ENCODE measurements around the gene SDK2.
"Not testable (repeated sequence)": the region's sequence is repeated elsewhere in the genome, so short reads cannot be mapped to it uniquely, and the experiment has no call there.

SDK2 gene

GRCh38 chr17:73480740-73481139 lies 163.5 kb downstream of the SDK2 start:
- DNase-seq (ENCODE audit: low spot score): no peak

DNA sequence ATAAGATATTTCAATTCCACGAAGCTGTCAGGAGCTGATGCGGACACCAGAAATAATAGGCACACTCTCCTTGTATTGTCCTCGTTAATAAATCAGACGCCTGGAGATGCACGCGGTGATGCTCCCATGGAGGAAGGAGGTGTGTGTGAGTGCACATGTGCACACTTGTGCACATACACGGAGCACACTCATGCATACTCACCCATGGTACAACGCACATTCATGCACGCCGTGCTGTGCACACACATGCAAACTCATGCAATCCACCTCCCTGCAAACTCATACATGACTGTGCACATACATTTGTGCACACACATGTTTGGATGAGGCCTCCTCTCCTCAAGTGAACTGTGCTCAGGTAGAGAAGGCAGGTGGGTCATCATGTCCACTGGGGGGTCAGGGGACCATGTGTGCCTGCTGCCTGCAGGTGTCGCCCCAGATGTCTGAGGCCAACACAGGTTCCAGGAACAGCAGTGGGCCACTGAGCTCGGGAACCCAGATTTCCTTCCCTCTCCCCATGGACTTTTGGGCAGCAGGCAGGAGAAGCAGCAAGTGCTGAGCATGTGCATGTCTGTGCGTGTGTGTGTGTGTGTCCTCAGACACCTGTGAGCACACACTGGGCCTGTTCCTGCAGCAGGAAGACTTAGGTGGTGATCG lies 165.3 kb downstream of the SDK2 start:
- no peak for DNase-seq (ENCODE audit: low spot score)

DNA sequence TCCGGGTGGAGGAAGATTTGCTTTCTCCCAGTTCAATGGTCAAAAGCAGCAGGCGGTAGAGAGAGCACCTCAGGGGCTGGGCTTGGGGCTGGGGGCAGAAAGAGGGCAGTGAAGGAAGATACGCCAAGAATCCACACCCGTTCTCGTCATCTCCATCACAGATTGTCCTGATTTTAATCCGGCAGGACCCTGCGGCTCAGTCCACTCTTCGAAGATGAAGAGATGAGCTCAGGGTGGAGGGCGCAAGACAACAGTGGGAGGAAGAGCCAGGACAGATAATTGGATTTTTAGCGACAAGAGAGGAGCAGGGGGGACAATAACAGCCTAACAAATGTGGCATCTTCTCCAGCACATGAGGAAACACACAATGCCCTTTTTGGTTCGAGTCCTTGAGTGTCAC lies 165.9 kb downstream of the SDK2 start:
- no peak for DNase-seq (ENCODE audit: low spot score)

DNA sequence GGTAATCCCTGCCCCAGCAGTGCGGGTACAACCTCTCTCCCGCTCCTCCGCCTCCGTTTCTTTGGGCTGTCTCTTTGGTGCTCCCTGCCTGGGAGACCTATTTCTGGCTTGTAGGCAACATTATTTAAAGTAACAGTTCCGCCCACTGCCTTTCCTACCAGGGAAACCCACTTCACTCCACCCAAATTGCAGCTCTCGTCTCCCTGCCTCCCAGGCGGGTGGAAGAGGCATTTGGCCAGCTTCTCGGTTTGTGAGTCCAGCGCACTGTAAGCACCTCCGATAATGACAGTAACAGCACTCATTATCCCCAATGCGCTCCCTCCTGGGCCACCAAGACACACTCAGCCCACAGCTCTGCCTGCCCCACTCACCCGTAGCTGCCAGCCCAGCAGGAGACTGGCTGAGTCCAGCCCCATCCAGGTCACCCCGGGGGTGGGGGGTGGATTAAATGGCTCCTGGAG lies 167.3 kb downstream of the SDK2 start:
- DNase-seq (ENCODE audit: low spot score): no peak

- peak; percentile 67 for DNase-seq (ENCODE audit: low spot score)
Observed at GRCh38 chr17:73474370-73474988, 169.8 kb downstream of the SDK2 start.

GRCh38 chr17:73472715-73473114 lies 171.5 kb downstream of the SDK2 start:
- not testable (repeated sequence) for DNase-seq (ENCODE audit: low spot score)

DNA sequence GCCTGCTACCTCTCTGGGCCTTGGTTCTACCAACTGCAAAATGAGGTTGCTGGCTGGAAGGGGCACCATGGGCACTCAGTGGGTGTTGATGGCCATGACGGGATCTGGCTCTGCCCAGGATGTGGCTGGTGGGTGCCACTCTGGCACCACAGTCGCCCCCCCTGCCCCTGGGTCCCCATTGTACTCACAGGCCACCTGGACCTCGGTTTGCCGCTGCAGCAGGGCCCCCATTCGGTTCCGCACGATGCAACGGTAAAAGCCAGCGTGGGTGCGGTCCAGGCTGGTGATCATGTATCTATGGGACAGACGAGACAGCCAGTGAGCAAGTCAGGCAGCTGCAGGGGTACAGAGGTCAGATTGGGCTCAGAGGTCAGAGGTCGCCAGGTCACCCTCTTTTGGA lies 172.3 kb downstream of the SDK2 start:
- no peak for DNase-seq (ENCODE audit: low spot score)

- DNase-seq (ENCODE audit: low spot score): no peak
Observed at GRCh38 chr17:73470316-73470826, 173.9 kb downstream of the SDK2 start.

DNA sequence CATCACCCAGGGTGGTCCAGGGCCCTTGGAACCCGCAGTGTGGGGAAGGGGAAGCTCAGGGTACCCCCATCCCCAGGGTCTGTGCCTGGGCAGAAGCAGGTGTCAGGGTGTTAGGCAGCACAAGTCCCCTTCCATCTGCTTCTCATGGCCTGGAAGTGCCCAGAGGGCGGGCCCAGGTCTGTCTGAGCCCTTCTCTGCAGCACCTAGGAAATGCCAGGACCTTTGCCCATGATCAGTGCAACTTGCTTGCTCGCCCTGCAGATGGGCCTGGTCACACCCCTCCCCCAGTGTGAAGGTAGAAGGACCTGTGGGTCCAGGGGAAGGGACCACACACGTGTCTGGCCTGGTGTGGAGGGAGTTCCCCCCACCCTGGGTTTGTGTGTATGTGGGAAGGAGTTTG lies 174.9 kb downstream of the SDK2 start:
- no peak for DNase-seq (ENCODE audit: low spot score)

DNA sequence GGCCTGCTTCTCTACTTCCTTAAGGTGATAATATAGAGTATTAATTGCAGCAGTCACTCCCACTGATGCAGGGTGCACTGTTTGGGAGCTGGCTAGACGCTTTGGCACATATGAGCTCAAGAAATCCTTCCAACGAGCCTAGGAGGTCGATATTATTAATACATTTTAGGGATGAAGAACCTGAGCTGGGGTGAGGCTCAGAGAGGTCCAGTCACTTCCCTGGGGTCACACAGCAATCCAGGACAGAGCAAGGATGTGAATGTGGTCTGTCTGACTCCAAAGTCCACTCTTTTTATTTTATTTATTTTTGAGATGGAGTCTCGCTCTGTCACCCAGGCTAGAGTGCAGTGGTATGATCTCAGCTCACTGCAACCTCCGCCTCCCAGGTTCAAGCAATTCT lies 176.0 kb downstream of the SDK2 start:
- no peak for DNase-seq (ENCODE audit: low spot score)

DNA sequence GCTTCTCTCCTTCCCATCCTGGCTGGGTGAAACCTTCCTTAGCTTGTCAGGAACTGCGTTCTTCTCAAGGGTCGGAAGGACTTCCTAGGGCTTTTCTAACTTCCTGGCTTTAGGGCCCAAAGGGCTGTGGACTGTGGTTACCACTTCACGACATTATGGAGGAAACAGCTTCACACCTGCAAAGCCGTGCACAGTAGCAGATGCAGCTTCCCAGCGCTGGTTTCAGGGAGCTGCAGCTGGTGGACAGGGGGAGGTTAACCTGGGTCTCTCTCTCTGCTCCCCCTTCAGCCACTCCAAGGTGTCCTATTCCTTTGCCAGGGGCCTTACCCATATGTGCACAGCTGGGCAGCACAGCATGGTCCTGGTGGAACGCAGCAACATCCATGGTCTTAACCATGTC lies 176.6 kb downstream of the SDK2 start:
- no peak for DNase-seq (ENCODE audit: low spot score)

- no peak for DNase-seq (ENCODE audit: low spot score)
Observed at GRCh38 chr17:73466704-73467433, 177.4 kb downstream of the SDK2 start.

DNA sequence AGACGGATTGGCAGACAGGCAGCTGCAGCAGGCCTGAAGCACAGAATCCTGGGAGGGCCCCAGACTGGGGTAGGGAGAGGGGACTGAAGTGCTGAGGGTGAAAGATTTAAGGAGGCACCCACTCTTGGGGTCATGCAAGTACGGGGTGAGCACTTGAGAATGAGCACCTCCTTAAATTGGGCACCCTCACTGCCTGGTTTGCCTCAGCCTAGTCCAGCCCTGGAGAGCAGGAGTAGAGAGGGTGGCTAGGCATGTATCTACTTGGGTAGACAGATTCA lies 178.4 kb downstream of the SDK2 start:
- no peak for DNase-seq (ENCODE audit: low spot score)

- no peak for DNase-seq (ENCODE audit: low spot score)
Observed at GRCh38 chr17:73465130-73465952, 178.9 kb downstream of the SDK2 start.

GRCh38 chr17:73464447-73464846 lies 179.8 kb downstream of the SDK2 start:
- DNase-seq (ENCODE audit: low spot score): no peak

GRCh38 chr17:73463821-73464220 lies 180.4 kb downstream of the SDK2 start:
- no peak for DNase-seq (ENCODE audit: low spot score)

DNA sequence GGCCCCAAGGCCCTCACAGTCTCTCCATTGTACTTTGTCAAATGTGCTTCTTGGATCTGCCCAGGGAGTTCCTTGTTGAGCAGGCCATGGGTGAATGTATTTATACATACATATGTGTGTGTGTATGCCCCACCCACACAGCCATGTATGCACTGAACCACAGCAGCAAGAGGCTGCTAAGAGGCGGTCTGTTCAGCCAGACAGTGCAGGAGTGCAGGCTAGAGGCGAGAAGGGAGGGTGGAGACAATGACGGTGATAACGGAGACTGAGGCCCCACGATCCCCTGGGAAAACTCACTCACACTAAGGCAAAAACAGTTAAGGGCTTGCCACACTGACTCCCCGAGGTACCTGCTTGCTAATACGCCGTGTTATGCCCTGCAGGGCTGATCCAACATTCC lies 181.4 kb downstream of the SDK2 start:
- no peak for DNase-seq (ENCODE audit: low spot score)

DNA sequence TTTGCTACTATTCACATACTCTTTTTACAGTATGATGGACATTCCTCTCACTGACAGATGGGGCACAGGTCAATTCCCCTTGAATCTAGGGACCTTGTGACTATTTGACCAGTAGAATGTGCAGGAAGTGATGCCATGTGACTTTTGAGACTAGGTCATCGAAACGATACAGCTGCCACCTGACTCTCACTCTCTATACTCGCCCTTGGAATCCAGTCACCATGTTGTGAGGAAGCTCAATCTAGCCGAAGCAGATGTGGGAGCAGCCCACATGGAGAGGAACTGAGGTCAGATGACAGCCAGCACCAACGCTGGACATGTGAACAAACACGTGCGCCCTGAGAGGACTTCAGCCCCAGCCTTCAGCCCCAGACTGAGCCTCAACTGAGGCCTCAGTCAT lies 184.3 kb downstream of the SDK2 start:
- DNase-seq (ENCODE audit: low spot score): no peak

- no peak for DNase-seq (ENCODE audit: low spot score)
Observed at GRCh38 chr17:73455767-73456166, 188.5 kb downstream of the SDK2 start.

DNA sequence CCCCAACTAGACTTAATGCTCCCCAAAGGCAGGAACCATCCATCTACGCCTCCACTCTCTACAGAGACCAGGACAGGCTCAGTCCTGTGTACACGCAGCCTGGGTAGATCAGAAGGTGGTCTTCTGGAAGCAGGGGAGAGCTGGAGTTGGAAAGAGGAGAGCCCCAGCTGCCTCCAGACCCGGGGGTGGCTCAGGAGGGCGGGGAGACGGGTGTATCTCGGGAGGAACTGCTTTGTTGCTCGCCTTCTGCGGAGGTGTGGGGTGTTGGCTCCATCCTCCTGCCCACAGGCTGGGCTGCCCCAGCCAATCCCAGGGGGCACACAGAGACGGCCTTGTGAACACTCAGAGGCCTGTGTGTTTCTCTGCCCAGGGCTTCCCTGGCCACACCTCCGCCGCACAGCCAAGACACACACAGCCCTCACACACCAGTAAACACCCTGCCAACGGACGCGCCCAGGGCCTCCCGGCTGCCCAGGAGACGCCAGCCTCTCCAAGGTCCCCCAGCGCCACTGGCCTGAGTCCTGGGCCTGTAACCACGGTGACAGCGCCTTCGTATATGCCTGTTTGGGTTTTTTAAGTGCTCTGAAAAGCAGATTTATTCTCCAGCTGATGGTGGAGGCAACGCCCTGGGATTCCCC lies 189.1 kb downstream of the SDK2 start:
- no peak for DNase-seq (ENCODE audit: low spot score)

DNA sequence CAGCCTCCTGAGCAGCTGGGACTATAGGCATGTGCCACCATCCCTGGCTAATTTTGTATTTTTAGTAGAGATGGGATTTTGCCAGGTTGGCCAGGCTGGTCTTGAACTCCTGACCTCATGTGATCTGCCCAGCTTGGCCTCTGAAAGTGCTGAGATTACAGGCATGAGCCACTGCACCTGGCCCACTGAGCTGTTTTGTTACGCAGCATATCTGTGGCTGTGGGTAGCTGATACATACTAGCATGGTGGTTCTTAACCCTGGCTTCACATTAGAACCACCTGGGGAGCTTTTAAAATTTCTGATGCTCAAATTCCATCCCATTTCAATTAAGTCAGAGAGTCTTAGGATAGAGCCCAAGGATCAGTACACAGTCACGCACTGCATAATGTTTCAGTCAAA lies 190.8 kb downstream of the SDK2 start:
- not testable (repeated sequence) for DNase-seq (ENCODE audit: low spot score)

GRCh38 chr17:73453090-73453489 lies 191.2 kb downstream of the SDK2 start:
- no peak for DNase-seq (ENCODE audit: low spot score)

Measured in kidney tubule cell (primary cell).